Lower lobe of right lung (tissue), 2 donors: ENCODE results near the gene METTL26. TPM values are rescaled to one million over a fixed set of nuclear protein-coding genes. Genes with fewer than 3 reads are reported as not detected.

Experiments used
- ATAC-seq, 2 donors: fragments of 200-7000 bp; cut with Tn5 transposase; one replicate each; pipeline ENCODE4 v1.9.1; 2020 to 2022; ENCODE audit warnings: mild to moderate bottlenecking in 2 of 2, moderate library complexity in 2 of 2
- DNase-seq: peaks from one replicate; pipeline ENCODE4 v3.0.0-alpha.2; 2020
- H3K27ac ChIP-seq: fragments of 200-600 bp; one replicate; pipeline ENCODE4 v1.8.0; 2022
- H3K27me3 ChIP-seq: fragments of 200-600 bp; one replicate; pipeline ENCODE4 v1.8.0; 2022; ENCODE audit warnings: low read depth
- H3K36me3 ChIP-seq: fragments of 200-600 bp; one replicate; pipeline ENCODE4 v1.8.0; 2022; ENCODE audit warnings: mild to moderate bottlenecking
- H3K4me1 ChIP-seq: fragments of 200-600 bp; one replicate; pipeline ENCODE4 v1.8.0; 2022
- H3K4me3 ChIP-seq: fragments of 200-600 bp; one replicate; pipeline ENCODE4 v1.8.0; 2022; ENCODE audit warnings: mild to moderate bottlenecking
- H3K9me3 ChIP-seq: fragments of 200-600 bp; one replicate; pipeline ENCODE4 v1.8.0; 2022
- CTCF ChIP-seq: fragments of 200-600 bp; IDR thresholded peaks from one replicate; pipeline ENCODE4 v1.8.0; 2022; ENCODE audit warnings: antibody characterized with exemption, mild to moderate bottlenecking
- intact Hi-C: fragments of 100-400 bp; cut with DNase I; formaldehyde crosslinking; loops from one replicate; pipeline ENCODE4 v1.11.0; 2022
- total RNA-seq: library from RNA; stranded (reverse); fragmentation: NEBNext Ultra II Directional; extraction: Animal tissue kit (Norgen Biotek cat#: 25700); gene quantifications from one replicate; pipeline ENCODE4 v1.2.1, GENCODE V29; 2021
- donor health status: DM: no; HTN: yes; CAD: no; lungs with severe emphysema.

METTL26 gene
- total RNA-seq, 1 donor from 2014 or later, result 63.1 TPM

- Histone ChIP-seq H3K4me1 (peaks cover 10% of the 10 kb centered on the region), H3K9me3 (no peaks in the 10 kb centered on the region), H3K36me3 (no peaks in the 10 kb centered on the region), H3K4me3 (no peak overlapping the region), H3K27ac (no peak overlapping the region), H3K27me3 (no peaks in the 10 kb centered on the region)
- ATAC-seq (no peak), DNase-seq (no peak)
- intact Hi-C loops, result no loop called here
- TF ChIP-seq CTCF, result no peak
Measured at GRCh38 chr16:609316-609715, 26.8 kb downstream of the METTL26 start.

GRCh38 chr16:608019-608418 is 28.1 kb downstream of the METTL26 start:
- DNase-seq (no peak), ATAC-seq (no peak)
- H3K9me3 ChIP-seq, result no peaks in the 10 kb centered on the region
- H3K4me3 ChIP-seq, result no peak overlapping the region
- no peaks in the 10 kb centered on the region for H3K27me3 ChIP-seq
- intact Hi-C loops, result no loop called here
- no peaks in the 10 kb centered on the region for H3K36me3 ChIP-seq
- no peak overlapping the region for H3K27ac ChIP-seq
- peaks cover 10% of the 10 kb centered on the region for H3K4me1 ChIP-seq
- TF ChIP-seq CTCF, result no peak

GRCh38 chr16:606656-607307 is 29.3 kb downstream of the METTL26 start:
- no peak overlapping the region for H3K27ac ChIP-seq
- ATAC-seq (no peak), DNase-seq (no peak)
- intact Hi-C loops, result no loop called here
- H3K9me3 ChIP-seq, result no peaks in the 10 kb centered on the region
- H3K27me3 ChIP-seq, result no peaks in the 10 kb centered on the region
- no peak overlapping the region for H3K4me3 ChIP-seq
- H3K4me1 ChIP-seq, result peaks cover 10% of the 10 kb centered on the region
- TF ChIP-seq CTCF, result no peak
- no peaks in the 10 kb centered on the region for H3K36me3 ChIP-seq

- Histone ChIP-seq H3K27ac (no peak overlapping the region), H3K4me1 (no peaks in the 10 kb centered on the region), H3K4me3 (no peak overlapping the region), H3K36me3 (peaks cover 15% of the 10 kb centered on the region), H3K9me3 (no peaks in the 10 kb centered on the region), H3K27me3 (no peaks in the 10 kb centered on the region)
- intact Hi-C loops, result no loop called here
- no peak for ATAC-seq
- DNase-seq, result no peak
- no peak for TF ChIP-seq CTCF
Measured at GRCh38 chr16:603933-604332, 32.2 kb downstream of the METTL26 start.

- Histone ChIP-seq H3K36me3 (peaks cover 25% of the 10 kb centered on the region), H3K4me3 (no peak overlapping the region), H3K27ac (no peak overlapping the region), H3K4me1 (peaks cover 10% of the 10 kb centered on the region), H3K27me3 (no peaks in the 10 kb centered on the region), H3K9me3 (no peaks in the 10 kb centered on the region)
- TF ChIP-seq CTCF, result no peak
- intact Hi-C loops, result no loop called here
- ATAC-seq, result no peak
- DNase-seq, result no peak
Measured at GRCh38 chr16:600781-601180, 35.3 kb downstream of the METTL26 start.
